ENCODE data around the gene HSD17B1.

DNA sequence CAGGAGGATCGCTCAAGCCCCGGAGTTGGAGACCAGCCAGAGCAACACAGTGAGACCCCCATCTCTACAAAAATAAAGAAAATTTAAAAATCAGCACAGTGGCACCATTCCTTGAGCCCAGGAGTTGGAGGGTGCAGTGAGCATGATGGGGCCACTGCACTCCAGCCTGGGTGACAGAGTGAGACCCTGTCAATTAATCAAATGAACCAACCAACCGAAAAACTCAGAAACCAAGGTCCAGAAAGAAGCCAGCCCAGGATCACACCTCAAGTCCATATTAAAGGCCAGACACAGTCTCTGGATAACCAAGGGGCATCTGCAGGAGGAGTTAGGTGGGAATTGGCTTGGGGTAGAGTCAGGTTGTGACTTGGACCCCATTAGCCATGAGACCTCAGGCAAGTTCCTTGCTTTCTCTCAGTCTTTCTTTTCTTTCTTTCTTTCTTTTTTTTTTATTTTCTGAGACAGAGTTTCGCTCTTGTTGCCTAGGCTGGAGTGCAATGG lies 2.4 kb downstream of the HSD17B1 start:
- TF ChIP-seq, protein P1, sequence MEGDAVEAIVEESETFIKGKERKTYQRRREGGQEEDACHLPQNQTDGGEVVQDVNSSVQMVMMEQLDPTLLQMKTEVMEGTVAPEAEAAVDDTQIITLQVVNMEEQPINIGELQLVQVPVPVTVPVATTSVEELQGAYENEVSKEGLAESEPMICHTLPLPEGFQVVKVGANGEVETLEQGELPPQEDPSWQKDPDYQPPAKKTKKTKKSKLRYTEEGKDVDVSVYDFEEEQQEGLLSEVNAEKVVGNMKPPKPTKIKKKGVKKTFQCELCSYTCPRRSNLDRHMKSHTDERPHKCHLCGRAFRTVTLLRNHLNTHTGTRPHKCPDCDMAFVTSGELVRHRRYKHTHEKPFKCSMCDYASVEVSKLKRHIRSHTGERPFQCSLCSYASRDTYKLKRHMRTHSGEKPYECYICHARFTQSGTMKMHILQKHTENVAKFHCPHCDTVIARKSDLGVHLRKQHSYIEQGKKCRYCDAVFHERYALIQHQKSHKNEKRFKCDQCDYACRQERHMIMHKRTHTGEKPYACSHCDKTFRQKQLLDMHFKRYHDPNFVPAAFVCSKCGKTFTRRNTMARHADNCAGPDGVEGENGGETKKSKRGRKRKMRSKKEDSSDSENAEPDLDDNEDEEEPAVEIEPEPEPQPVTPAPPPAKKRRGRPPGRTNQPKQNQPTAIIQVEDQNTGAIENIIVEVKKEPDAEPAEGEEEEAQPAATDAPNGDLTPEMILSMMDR (IDR thresholded peaks at IDR 0.05), result no peak
- no peak for TF ChIP-seq POLR2A (IDR thresholded peaks at IDR 0.05)
